H9 (cell line): ENCODE results near the gene HYI. TPM values are rescaled to one million over a fixed set of nuclear protein-coding genes. Genes with fewer than 3 reads are reported as not detected.

Source experiments
- DNase-seq: peaks from one replicate; pipeline ENCODE4 v3.0.0-alpha.2; 2017
- H2AFZ ChIP-seq: one replicate; pipeline ENCODE4 v1.6.1; 2013; ENCODE audit warnings: mild to moderate bottlenecking, low read length, control low read depth, moderate library complexity
- H2AK5ac ChIP-seq: 2 replicates; pipeline ENCODE4 v1.6.1; 2013; ENCODE audit warnings: low read length, control low read depth, mixed read lengths; ENCODE audit not compliant: insufficient read length
- H2BK120ac ChIP-seq: one replicate; pipeline ENCODE4 v1.6.1; 2013; ENCODE audit warnings: low read depth, mild to moderate bottlenecking, low read length, control low read depth, inconsistent platforms; ENCODE audit not compliant: poor library complexity, severe bottlenecking
- H2BK12ac ChIP-seq: 2 replicates; pipeline ENCODE4 v1.6.1; 2013; ENCODE audit warnings: low read length, control low read depth, mixed read lengths, low read depth; ENCODE audit not compliant: insufficient read length
- H2BK15ac ChIP-seq: 2 replicates; pipeline ENCODE4 v1.6.1; 2013; ENCODE audit warnings: low read depth, low read length, control low read depth
- H2BK20ac ChIP-seq: one replicate; pipeline ENCODE4 v1.6.1; 2013; ENCODE audit warnings: low read depth, mild to moderate bottlenecking, low read length, control low read depth, inconsistent platforms; ENCODE audit not compliant: poor library complexity, severe bottlenecking
- H2BK5ac ChIP-seq: 2 replicates; pipeline ENCODE4 v1.6.1; 2013; ENCODE audit warnings: low read length, control low read depth, mixed read lengths; ENCODE audit not compliant: insufficient read length
- H3K14ac ChIP-seq: 2 replicates; pipeline ENCODE4 v1.6.1; 2013; ENCODE audit warnings: low read length, control low read depth; ENCODE audit not compliant: insufficient read depth
- H3K18ac ChIP-seq: 2 replicates; pipeline ENCODE4 v1.6.1; 2013; ENCODE audit warnings: low read depth, mild to moderate bottlenecking, mixed read lengths, low read length, control low read depth; ENCODE audit not compliant: insufficient read length
- H3K23ac ChIP-seq: 2 replicates; pipeline ENCODE4 v1.6.1; 2013; ENCODE audit warnings: low read length, control low read depth, mixed read lengths, low read depth; ENCODE audit not compliant: insufficient read length
- H3K23me2 ChIP-seq: 2 replicates; pipeline ENCODE4 v1.6.1; 2013; ENCODE audit warnings: low read depth, mild to moderate bottlenecking, mixed read lengths, low read length, control low read depth; ENCODE audit not compliant: insufficient read length, poor library complexity, severe bottlenecking
- H3K27ac ChIP-seq: 2 replicates; pipeline ENCODE4 v1.5.1; 2013; ENCODE audit warnings: low read length, control low read depth, mixed read lengths, low read depth; ENCODE audit not compliant: insufficient read length
- H3K27me3 ChIP-seq: 2 replicates; pipeline ENCODE4 v1.6.1; 2013; ENCODE audit warnings: low read length, control low read depth, inconsistent platforms; ENCODE audit not compliant: insufficient read depth
- H3K4ac ChIP-seq: 2 replicates; pipeline ENCODE4 v1.6.1; 2013; ENCODE audit warnings: low read depth, mild to moderate bottlenecking, control low read depth, inconsistent platforms, low read length, moderate library complexity
- H3K4me1 ChIP-seq: 2 replicates; pipeline ENCODE4 v1.6.1; 2013; ENCODE audit warnings: low read length, control low read depth, inconsistent platforms; ENCODE audit not compliant: insufficient read depth
- H3K4me2 ChIP-seq: 2 replicates; pipeline ENCODE4 v1.6.1; 2013; ENCODE audit warnings: low read length, control low read depth, mixed read lengths; ENCODE audit not compliant: insufficient read length, insufficient read depth
- H3K56ac ChIP-seq: 2 replicates; pipeline ENCODE4 v1.6.1; 2013; ENCODE audit warnings: low read depth, mild to moderate bottlenecking, mixed read lengths, low read length, control low read depth; ENCODE audit not compliant: insufficient read length
- H3K79me1 ChIP-seq: 2 replicates; pipeline ENCODE4 v1.6.1; 2013; ENCODE audit warnings: low read depth, mild to moderate bottlenecking, moderate library complexity, low read length, control low read depth, inconsistent platforms; ENCODE audit not compliant: insufficient read depth, poor library complexity, severe bottlenecking
- H3K79me2 ChIP-seq: 2 replicates; pipeline ENCODE4 v1.6.1; 2013; ENCODE audit warnings: low read length, control low read depth, inconsistent platforms; ENCODE audit not compliant: insufficient read depth
- H3K9ac ChIP-seq: 2 replicates; pipeline ENCODE4 v1.6.1; 2013; ENCODE audit warnings: low read length, control low read depth, mixed read lengths; ENCODE audit not compliant: insufficient read length; ENCODE audit errors: extremely low read depth
- H3K9me3 ChIP-seq: one replicate; pipeline ENCODE4 v1.6.1; 2013; ENCODE audit warnings: low read depth, low read length, inconsistent platforms; ENCODE audit not compliant: control insufficient read depth
- H3T11ph ChIP-seq: one replicate; pipeline ENCODE4 v1.6.1; 2013; ENCODE audit warnings: mild to moderate bottlenecking, low read length, control low read depth, inconsistent platforms
- H4K20me1 ChIP-seq: one replicate; pipeline ENCODE4 v1.6.1; 2013; ENCODE audit not compliant: control insufficient read depth, insufficient read length, insufficient read depth
- H4K5ac ChIP-seq: 2 replicates; pipeline ENCODE4 v1.6.1; 2013; ENCODE audit warnings: low read depth, mild to moderate bottlenecking, mixed read lengths, low read length, control low read depth; ENCODE audit not compliant: insufficient read length
- H4K8ac ChIP-seq: replicated peaks from 2 replicates; pipeline ENCODE4 v1.6.1; 2013; ENCODE audit warnings: low read length, control low read depth, mixed read lengths, low read depth; ENCODE audit not compliant: insufficient read length
- H4K91ac ChIP-seq: 2 replicates; pipeline ENCODE4 v1.6.1; 2013; ENCODE audit warnings: low read depth, mild to moderate bottlenecking, moderate library complexity, mixed read lengths, low read length, control low read depth; ENCODE audit not compliant: insufficient read length
- H3K27ac Mint-ChIP-seq, 3 experiments: 2 replicates in 2 of 3; 3 replicates in 1 of 3; pipeline ENCODE4 v1.8.0; 2020 to 2021; ENCODE audit warnings: mixed read lengths in 3 of 3, mild to moderate bottlenecking in 1 of 3, moderate library complexity in 1 of 3
- H3K27me3 Mint-ChIP-seq: 2 replicates; pipeline ENCODE4 v1.8.0; 2021; ENCODE audit warnings: low read depth, mild to moderate bottlenecking, moderate library complexity, mixed read lengths
- H3K36me3 Mint-ChIP-seq, 3 experiments: 2 replicates in 2 of 3; 3 replicates in 1 of 3; pipeline ENCODE4 v1.8.0; 2020 to 2021; ENCODE audit warnings: low read depth in 3 of 3, mixed read lengths in 3 of 3; ENCODE audit not compliant: insufficient read depth in 1 of 3
- H3K4me1 Mint-ChIP-seq, 2 experiments: 2 replicates each; pipeline ENCODE4 v1.8.0; 2020; ENCODE audit warnings: mixed read lengths in 2 of 2
- H3K4me3 Mint-ChIP-seq, 2 experiments: 2 replicates in 1 of 2; 3 replicates in 1 of 2; pipeline ENCODE4 v1.8.0; 2020 to 2021; ENCODE audit warnings: mild to moderate bottlenecking in 2 of 2, mixed read lengths in 2 of 2, moderate library complexity in 1 of 2
- H3K9me3 Mint-ChIP-seq, 2 experiments: 2 replicates in 1 of 2; 3 replicates in 1 of 2; pipeline ENCODE4 v1.8.0; 2020; ENCODE audit warnings: mild to moderate bottlenecking in 2 of 2, mixed read lengths in 2 of 2, moderate library complexity in 1 of 2
- WGBS: extraction: QIAGEN DNeasy Blood & Tissue Kit; methylation state at CpG from one replicate; pipeline ENCODE4 v1.1.7; 2013; ENCODE audit warnings: missing lambda C conversion rate, low lambda C conversion rate, mixed read lengths; ENCODE audit not compliant: insufficient read length; ENCODE audit errors: extremely low coverage; 5-methylcytosine and 5-hydroxymethylcytosine counted together
- total RNA-seq: library from RNA; stranded (reverse); gene quantifications from 2 replicates; pipeline ENCODE4 v1.2.1, GENCODE V29; 2021
- TF ChIP-seq, protein P1 (sequence below): fragments of 200-600 bp; sonication (generic); conservative IDR thresholded peaks from 3 replicates; pipeline ENCODE4 v1.8.0; 2021; ENCODE audit warnings: antibody characterized with exemption, mild to moderate bottlenecking

HYI gene
- total RNA-seq, 1 experiment from 2014 or later = 16.1 TPM

DNA sequence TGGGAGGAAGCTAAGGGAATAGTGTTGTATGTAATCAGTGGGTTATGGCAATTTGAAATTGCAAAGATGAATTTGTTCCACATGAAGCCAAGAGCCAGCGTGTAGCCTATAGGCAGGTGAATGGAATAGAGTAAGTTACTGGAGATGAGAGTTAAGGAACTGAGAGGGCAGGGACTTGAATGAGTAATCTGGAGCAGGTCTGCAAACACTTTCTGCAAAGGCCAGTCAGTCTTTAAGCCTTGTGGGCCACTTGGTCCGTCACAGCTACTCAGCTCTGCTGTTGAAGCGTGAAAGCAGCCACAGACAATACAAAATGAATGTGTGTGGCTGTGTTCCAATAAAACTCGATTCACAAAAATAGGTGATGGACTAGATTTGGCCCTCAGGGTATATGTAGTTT lies 34.9 kb downstream of the HYI start:
- no peak overlapping the region for H3K4me3 Mint-ChIP-seq
- no peak overlapping the region for H3K27ac Mint-ChIP-seq
- no peaks in the 10 kb centered on the region for H3K9me3 Mint-ChIP-seq
- H4K20me1 ChIP-seq = no peaks in the 10 kb centered on the region
- no peaks in the 10 kb centered on the region for H3K79me2 ChIP-seq
- DNase-seq = no peak
- H3T11ph ChIP-seq = no peak overlapping the region
- H3K4me2 ChIP-seq = no peak overlapping the region
- H3K23me2 ChIP-seq = no peaks in the 10 kb centered on the region
- no peaks in the 10 kb centered on the region for H3K79me1 ChIP-seq
- no peak overlapping the region for H3K18ac ChIP-seq
- no peaks in the 10 kb centered on the region; the same call in 1 of the 2 replicates for H3K4me1 ChIP-seq
- no peak overlapping the region for H4K5ac ChIP-seq
- H3K23ac ChIP-seq = no peak overlapping the region
- no peak overlapping the region for H2BK20ac ChIP-seq
- no peak overlapping the region for H2AFZ ChIP-seq
- no peak overlapping the region for H2AK5ac ChIP-seq
- no peak overlapping the region for H2BK12ac ChIP-seq
- H4K8ac ChIP-seq = no peak overlapping the region
- no peak overlapping the region for H3K56ac ChIP-seq
- no CpG with 5 or more reads among the region's 4 CpGs for WGBS
- no peak overlapping the region for H2BK15ac ChIP-seq
- H3K4me1 Mint-ChIP-seq = peaks cover 9 to 10% of the 10 kb centered on the region in 2 experiments
- no peaks in the 10 kb centered on the region for H3K27me3 ChIP-seq
- no peak overlapping the region for H3K27ac ChIP-seq
- H3K27me3 Mint-ChIP-seq = no peaks in the 10 kb centered on the region
- H3K9ac ChIP-seq = no peak overlapping the region
- H2BK120ac ChIP-seq = no peak overlapping the region
- no peaks in the 10 kb centered on the region for H3K9me3 ChIP-seq
- peaks cover 2 to 38% (median 13%) of the 10 kb centered on the region in 3 experiments; a peak in 6 of 7 replicates for H3K36me3 Mint-ChIP-seq
- no peak overlapping the region for H4K91ac ChIP-seq
- TF ChIP-seq, protein P1, sequence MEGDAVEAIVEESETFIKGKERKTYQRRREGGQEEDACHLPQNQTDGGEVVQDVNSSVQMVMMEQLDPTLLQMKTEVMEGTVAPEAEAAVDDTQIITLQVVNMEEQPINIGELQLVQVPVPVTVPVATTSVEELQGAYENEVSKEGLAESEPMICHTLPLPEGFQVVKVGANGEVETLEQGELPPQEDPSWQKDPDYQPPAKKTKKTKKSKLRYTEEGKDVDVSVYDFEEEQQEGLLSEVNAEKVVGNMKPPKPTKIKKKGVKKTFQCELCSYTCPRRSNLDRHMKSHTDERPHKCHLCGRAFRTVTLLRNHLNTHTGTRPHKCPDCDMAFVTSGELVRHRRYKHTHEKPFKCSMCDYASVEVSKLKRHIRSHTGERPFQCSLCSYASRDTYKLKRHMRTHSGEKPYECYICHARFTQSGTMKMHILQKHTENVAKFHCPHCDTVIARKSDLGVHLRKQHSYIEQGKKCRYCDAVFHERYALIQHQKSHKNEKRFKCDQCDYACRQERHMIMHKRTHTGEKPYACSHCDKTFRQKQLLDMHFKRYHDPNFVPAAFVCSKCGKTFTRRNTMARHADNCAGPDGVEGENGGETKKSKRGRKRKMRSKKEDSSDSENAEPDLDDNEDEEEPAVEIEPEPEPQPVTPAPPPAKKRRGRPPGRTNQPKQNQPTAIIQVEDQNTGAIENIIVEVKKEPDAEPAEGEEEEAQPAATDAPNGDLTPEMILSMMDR = no peak
- H3K14ac ChIP-seq = no peak overlapping the region
- H2BK5ac ChIP-seq = no peak overlapping the region
- H3K4ac ChIP-seq = no peak overlapping the region
